Measurements from ENCODE around the gene JARID2. TPM values are rescaled to one million over a fixed set of nuclear protein-coding genes. Genes with fewer than 3 reads are reported as not detected.

Gene JARID2
- total RNA-seq, 2 donors from 2014 or later = 9.1 to 10.7 TPM

- TF ChIP-seq CTCF (IDR thresholded peaks at IDR 0.05) = no peak
- H3K9ac ChIP-seq (ENCODE audit: low read depth in 2 of 2, low read length in 2 of 2) = no peak overlapping the region
- intact Hi-C loops (cut with DNase I) = no loop called here
- no peaks in the 10 kb centered on the region for H3K27me3 ChIP-seq
- no peak overlapping the region for H3K4me3 ChIP-seq
- no peak overlapping the region for H3K27ac ChIP-seq
- no peaks in the 10 kb centered on the region for H3K9me3 ChIP-seq
- no peaks in the 10 kb centered on the region for H3K4me1 ChIP-seq
- no peak for DNase-seq
- H3K36me3 ChIP-seq = no peaks in the 10 kb centered on the region
Measured at GRCh38 chr6:15232836-15233510, 12.9 kb upstream of the JARID2 start.

DNA sequence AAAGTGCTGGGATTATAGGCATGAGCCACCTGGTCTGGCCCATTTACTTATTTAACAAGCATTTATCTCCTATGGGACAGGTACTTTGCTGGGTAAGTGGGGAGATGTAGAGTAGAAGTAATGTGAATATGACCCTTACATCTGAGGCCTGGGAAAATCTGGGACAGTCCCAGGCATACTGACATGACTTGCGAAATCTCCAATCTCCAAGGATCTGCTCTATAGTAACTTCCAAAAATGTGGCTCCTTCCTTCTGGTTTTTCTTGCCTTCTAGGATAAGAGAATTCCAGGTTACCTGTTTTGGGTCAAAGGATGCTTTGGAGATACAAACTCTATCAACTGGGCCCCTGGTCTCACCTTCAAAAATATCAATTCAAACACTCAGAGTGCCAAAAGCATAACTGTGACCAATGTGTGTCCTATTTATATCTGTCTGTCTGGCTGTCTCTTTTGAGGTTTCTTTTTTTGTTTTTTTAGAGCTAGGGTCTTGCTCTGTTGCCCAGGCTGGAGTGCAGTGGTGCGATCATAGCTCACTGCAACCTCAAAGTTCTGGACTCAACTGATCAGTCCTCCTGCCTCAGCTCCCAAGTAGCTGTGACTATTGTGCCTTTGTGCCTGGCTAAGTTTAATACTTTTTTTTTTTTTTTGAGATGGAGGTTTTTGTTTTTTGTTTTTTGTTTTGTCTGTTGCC is 11.7 kb upstream of the JARID2 start:
- Histone ChIP-seq H3K36me3 (no peaks in the 10 kb centered on the region), H3K4me1 (no peaks in the 10 kb centered on the region), H3K27ac (no peak overlapping the region), H3K9me3 (no peaks in the 10 kb centered on the region), H3K4me3 (no peak overlapping the region), H3K9ac (ENCODE audit: low read depth in 2 of 2, low read length in 2 of 2) (no peak overlapping the region), H3K27me3 (no peaks in the 10 kb centered on the region)
- no peak for TF ChIP-seq CTCF (IDR thresholded peaks at IDR 0.05)
- intact Hi-C loops (cut with DNase I) = no loop called here
- no peak for DNase-seq

DNA sequence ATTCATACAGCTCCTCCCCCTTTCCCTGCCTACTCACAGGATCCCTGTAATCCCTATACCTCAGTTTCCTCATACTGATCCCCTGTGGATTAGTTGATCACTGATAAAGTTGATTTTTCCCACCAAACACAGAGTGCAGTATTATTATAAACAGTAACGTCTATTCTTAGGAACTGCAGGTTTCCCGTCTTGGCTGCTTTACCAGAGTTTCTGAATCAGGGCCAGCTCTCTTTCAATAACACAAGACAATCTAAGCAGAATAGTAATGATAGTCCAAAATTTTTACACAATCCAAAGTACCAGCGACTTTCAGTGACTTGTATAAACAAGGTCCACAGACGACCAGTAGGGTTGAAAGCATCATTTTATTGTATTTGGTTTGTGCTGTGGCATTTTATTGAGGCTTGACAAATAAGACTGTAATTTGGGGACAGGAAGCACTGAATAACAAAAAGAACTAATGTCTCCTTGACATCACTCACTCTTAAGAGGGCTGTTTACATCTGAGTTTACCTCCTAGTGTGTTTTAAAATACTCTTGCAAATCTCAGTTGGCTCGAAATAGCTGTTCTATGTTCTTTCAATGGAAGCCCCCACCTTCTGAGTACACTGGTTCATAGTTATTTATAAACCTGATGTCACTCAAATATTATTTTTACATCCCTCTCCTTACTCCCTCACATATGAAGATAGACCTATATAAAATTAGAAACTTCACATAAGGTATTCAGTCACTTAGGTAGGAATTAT is 6.1 kb upstream of the JARID2 start:
- Histone ChIP-seq H3K27me3 (no peaks in the 10 kb centered on the region), H3K4me3 (no peak overlapping the region), H3K9ac (ENCODE audit: low read depth in 2 of 2, low read length in 2 of 2) (no peak overlapping the region), H3K27ac (no peak overlapping the region), H3K9me3 (no peaks in the 10 kb centered on the region), H3K36me3 (no peaks in the 10 kb centered on the region), H3K4me1 (peaks cover 5% of the 10 kb centered on the region)
- no peak for DNase-seq
- intact Hi-C loops (cut with DNase I) = no loop called here
- no peak for TF ChIP-seq CTCF (IDR thresholded peaks at IDR 0.05)

GRCh38 chr6:15242503-15242902 is 3.4 kb upstream of the JARID2 start:
- intact Hi-C loops (cut with DNase I) = no loop called here

More at GRCh38 chr6:15242503-15242902, 3.4 kb upstream of the JARID2 start:
- no peaks in the 10 kb centered on the region for H3K27me3 ChIP-seq
- H3K36me3 ChIP-seq = no peaks in the 10 kb centered on the region
- DNase-seq = no peak
- TF ChIP-seq CTCF (IDR thresholded peaks at IDR 0.05) = no peak
- H3K4me1 ChIP-seq = peaks cover 5% of the 10 kb centered on the region
- H3K9me3 ChIP-seq = no peaks in the 10 kb centered on the region
- no peak overlapping the region for H3K27ac ChIP-seq
- H3K4me3 ChIP-seq = no peak overlapping the region
- H3K9ac ChIP-seq (ENCODE audit: low read depth in 2 of 2, low read length in 2 of 2) = no peak overlapping the region

Measured in colonic mucosa (tissue), 4 donors.